H1 (cell line): ENCODE results near the gene DNA2.

ENCODE experiments used
- CHD1 ChIP-seq: IDR thresholded peaks from 2 replicates; pipeline ENCODE4 v1.6.1; 2012; ENCODE audit warnings: low read depth, low read length, improper control_type of control experiment
- EP300 ChIP-seq, 2 experiments: IDR thresholded peaks; 1 replicate in 1 of 2; 2 replicates in 1 of 2; pipeline ENCODE4 v1.6.1; 2011 to 2012; ENCODE audit warnings: low read depth in 2 of 2, low read length in 2 of 2, mild to moderate bottlenecking in 2 of 2, borderline replicate concordance in 1 of 2, inconsistent platforms in 1 of 2, moderate library complexity in 1 of 2
- RAD21 ChIP-seq, 2 experiments: IDR thresholded peaks in 1 of 2; conservative IDR thresholded peaks in 1 of 2; 2 replicates each; pipeline ENCODE4 v1.6.1; 2011; ENCODE audit warnings: low read depth in 2 of 2, low read length in 2 of 2, improper control_type of control experiment in 1 of 2, inconsistent platforms in 1 of 2, mild to moderate bottlenecking in 1 of 2, moderate library complexity in 1 of 2
- TAF1 ChIP-seq: IDR thresholded peaks from 2 replicates; pipeline ENCODE4 v1.6.1; 2011; ENCODE audit warnings: mild to moderate bottlenecking, low read depth, low read length
- TF ChIP-seq, protein P1 (sequence below): IDR thresholded peaks from 2 replicates; pipeline ENCODE4 v1.6.1; 2011; ENCODE audit warnings: low read depth, mild to moderate bottlenecking, low read length; ENCODE audit not compliant: insufficient read depth
- TF ChIP-seq, protein P2 (sequence below), 3 experiments: IDR thresholded peaks; 1 replicate in 2 of 3; 2 replicates in 1 of 3; pipeline versions ENCODE4 v1.5.1 to v1.6.1; 2011; ENCODE audit warnings: low read length in 3 of 3, mild to moderate bottlenecking in 3 of 3, inconsistent platforms in 2 of 3, low read depth in 1 of 3, moderate library complexity in 1 of 3; ENCODE audit not compliant: insufficient read depth in 1 of 3; ENCODE audit errors: control extremely low read depth in 1 of 3

DNA sequence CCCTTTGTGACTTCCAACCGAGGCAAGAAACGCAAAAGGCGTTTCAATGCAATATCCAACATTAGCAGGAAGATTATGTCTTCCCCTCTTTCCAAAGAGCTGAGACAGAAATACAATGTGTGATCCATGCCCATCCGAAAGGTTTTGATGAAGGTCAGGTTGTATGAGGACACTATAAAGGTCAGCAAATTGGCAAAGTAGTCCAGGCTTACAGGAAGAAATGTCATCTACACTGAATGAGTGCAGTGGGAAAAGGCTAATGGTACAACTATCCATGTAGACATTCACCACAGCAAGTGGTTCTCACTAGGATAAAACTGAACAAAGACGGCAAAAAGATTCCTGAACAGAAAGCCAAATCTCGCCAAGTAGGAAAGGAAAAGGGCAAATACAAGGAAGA, 27.8 kb upstream of the DNA2 start:
- TF ChIP-seq, protein P1, sequence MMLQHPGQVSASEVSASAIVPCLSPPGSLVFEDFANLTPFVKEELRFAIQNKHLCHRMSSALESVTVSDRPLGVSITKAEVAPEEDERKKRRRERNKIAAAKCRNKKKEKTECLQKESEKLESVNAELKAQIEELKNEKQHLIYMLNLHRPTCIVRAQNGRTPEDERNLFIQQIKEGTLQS, result no peak
- no peak for TF ChIP-seq CHD1
- no peak for TF ChIP-seq EP300 (IDR thresholded peaks at IDR 0.05; ENCODE audit: borderline replicate concordance in 1 of 2, low read depth in 2 of 2, low read length in 2 of 2)
- TF ChIP-seq RAD21 (IDR thresholded peaks at IDR 0.05 in 1 of 2, conservative IDR thresholded peaks at IDR 0.05 in 1 of 2; ENCODE audit: low read depth in 2 of 2, low read length in 2 of 2), result no peak
- TF ChIP-seq, protein P2, sequence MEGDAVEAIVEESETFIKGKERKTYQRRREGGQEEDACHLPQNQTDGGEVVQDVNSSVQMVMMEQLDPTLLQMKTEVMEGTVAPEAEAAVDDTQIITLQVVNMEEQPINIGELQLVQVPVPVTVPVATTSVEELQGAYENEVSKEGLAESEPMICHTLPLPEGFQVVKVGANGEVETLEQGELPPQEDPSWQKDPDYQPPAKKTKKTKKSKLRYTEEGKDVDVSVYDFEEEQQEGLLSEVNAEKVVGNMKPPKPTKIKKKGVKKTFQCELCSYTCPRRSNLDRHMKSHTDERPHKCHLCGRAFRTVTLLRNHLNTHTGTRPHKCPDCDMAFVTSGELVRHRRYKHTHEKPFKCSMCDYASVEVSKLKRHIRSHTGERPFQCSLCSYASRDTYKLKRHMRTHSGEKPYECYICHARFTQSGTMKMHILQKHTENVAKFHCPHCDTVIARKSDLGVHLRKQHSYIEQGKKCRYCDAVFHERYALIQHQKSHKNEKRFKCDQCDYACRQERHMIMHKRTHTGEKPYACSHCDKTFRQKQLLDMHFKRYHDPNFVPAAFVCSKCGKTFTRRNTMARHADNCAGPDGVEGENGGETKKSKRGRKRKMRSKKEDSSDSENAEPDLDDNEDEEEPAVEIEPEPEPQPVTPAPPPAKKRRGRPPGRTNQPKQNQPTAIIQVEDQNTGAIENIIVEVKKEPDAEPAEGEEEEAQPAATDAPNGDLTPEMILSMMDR (IDR thresholded peaks at IDR 0.05; ENCODE audit: control extremely low read depth in 1 of 3, insufficient read depth in 1 of 3, low read depth in 1 of 3, low read length in 3 of 3), result no peak
- TF ChIP-seq TAF1, result no peak
